ENCODE measurements around the gene SEMA6C. TPM values are rescaled to one million over a fixed set of nuclear protein-coding genes. Genes with fewer than 3 reads are reported as not detected.
A peak's percentile ranks its signal among the peaks of the same experiment; 100 is the strongest.

The SEMA6C gene
- total and polyA plus RNA-seq, 2 of the 13 experiments (the other 11 are each of a cell fraction or from before 2014, with no cell fraction given): 1.4 to 2.9 TPM

DNA sequence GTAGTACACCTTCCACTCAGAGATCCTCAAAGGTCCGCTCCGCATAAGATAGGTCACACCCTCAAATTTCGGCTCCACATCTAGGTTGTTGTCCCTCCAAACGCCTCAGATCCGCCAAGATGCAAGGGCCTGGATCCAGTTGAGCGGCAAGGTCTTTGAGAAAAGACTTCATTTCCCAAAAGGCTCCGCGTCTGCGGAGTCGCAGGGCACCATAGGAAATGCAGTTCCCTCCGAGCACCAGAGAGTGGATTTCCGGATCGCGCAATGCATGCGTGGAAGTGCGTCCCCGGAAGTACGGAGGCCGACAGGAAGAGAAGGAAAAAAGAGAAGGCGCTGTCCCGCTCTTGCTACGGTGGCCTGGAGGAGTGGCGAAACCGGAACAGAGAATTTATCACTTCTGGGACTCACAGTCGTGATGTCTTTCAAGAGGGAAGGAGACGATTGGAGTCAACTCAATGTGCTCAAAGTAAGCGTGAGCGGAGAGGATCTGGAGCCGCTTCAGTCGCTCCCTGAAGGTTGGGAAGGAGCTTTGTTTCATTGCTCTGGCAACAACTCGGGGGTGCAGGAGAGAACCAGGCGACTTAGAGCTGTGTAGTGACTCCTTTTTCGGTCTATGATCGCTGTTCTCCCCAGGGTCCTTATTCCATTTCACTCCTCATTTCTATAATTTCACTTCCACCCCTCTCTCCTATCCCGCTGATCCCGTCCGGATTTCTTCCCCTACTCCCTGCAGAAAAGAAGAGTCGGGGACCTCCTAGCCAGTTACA, 19.5 kb upstream of the SEMA6C start, which contains the start of the genes LYSMD1 and SCNM1 (continued):
- TF ChIP-seq, protein P1, sequence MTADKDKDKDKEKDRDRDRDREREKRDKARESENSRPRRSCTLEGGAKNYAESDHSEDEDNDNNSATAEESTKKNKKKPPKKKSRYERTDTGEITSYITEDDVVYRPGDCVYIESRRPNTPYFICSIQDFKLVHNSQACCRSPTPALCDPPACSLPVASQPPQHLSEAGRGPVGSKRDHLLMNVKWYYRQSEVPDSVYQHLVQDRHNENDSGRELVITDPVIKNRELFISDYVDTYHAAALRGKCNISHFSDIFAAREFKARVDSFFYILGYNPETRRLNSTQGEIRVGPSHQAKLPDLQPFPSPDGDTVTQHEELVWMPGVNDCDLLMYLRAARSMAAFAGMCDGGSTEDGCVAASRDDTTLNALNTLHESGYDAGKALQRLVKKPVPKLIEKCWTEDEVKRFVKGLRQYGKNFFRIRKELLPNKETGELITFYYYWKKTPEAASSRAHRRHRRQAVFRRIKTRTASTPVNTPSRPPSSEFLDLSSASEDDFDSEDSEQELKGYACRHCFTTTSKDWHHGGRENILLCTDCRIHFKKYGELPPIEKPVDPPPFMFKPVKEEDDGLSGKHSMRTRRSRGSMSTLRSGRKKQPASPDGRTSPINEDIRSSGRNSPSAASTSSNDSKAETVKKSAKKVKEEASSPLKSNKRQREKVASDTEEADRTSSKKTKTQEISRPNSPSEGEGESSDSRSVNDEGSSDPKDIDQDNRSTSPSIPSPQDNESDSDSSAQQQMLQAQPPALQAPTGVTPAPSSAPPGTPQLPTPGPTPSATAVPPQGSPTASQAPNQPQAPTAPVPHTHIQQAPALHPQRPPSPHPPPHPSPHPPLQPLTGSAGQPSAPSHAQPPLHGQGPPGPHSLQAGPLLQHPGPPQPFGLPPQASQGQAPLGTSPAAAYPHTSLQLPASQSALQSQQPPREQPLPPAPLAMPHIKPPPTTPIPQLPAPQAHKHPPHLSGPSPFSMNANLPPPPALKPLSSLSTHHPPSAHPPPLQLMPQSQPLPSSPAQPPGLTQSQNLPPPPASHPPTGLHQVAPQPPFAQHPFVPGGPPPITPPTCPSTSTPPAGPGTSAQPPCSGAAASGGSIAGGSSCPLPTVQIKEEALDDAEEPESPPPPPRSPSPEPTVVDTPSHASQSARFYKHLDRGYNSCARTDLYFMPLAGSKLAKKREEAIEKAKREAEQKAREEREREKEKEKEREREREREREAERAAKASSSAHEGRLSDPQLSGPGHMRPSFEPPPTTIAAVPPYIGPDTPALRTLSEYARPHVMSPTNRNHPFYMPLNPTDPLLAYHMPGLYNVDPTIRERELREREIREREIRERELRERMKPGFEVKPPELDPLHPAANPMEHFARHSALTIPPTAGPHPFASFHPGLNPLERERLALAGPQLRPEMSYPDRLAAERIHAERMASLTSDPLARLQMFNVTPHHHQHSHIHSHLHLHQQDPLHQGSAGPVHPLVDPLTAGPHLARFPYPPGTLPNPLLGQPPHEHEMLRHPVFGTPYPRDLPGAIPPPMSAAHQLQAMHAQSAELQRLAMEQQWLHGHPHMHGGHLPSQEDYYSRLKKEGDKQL (CRISPR knock-in tag; IDR thresholded peaks at IDR 0.05; ENCODE audit: low read depth): no peak
- TF ChIP-seq NCOA5 (CRISPR knock-in tag; IDR thresholded peaks at IDR 0.05): no peak
- no peak for TF ChIP-seq ZNF292 (CRISPR knock-in tag; IDR thresholded peaks at IDR 0.05; ENCODE audit: borderline replicate concordance, low read depth)
- TF ChIP-seq, protein P2, sequence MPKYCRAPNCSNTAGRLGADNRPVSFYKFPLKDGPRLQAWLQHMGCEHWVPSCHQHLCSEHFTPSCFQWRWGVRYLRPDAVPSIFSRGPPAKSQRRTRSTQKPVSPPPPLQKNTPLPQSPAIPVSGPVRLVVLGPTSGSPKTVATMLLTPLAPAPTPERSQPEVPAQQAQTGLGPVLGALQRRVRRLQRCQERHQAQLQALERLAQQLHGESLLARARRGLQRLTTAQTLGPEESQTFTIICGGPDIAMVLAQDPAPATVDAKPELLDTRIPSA (CRISPR knock-in tag; IDR thresholded peaks at IDR 0.05; ENCODE audit: borderline replicate concordance): no peak
- no peak for TF ChIP-seq NR3C1 (CRISPR knock-in tag; IDR thresholded peaks at IDR 0.05)
- TF ChIP-seq, protein P3, sequence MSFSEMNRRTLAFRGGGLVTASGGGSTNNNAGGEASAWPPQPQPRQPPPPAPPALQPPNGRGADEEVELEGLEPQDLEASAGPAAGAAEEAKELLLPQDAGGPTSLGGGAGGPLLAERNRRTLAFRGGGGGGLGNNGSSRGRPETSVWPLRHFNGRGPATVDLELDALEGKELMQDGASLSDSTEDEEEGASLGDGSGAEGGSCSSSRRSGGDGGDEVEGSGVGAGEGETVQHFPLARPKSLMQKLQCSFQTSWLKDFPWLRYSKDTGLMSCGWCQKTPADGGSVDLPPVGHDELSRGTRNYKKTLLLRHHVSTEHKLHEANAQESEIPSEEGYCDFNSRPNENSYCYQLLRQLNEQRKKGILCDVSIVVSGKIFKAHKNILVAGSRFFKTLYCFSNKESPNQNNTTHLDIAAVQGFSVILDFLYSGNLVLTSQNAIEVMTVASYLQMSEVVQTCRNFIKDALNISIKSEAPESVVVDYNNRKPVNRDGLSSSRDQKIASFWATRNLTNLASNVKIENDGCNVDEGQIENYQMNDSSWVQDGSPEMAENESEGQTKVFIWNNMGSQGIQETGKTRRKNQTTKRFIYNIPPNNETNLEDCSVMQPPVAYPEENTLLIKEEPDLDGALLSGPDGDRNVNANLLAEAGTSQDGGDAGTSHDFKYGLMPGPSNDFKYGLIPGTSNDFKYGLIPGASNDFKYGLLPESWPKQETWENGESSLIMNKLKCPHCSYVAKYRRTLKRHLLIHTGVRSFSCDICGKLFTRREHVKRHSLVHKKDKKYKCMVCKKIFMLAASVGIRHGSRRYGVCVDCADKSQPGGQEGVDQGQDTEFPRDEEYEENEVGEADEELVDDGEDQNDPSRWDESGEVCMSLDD (CRISPR knock-in tag; IDR thresholded peaks at IDR 0.05; ENCODE audit: borderline replicate concordance): no peak
- TF ChIP-seq BCL6 (CRISPR knock-in tag; IDR thresholded peaks at IDR 0.05): peak; percentile 17; the same call in 1 of the 2 replicates
- no peak for TF ChIP-seq ZFYVE20 (CRISPR knock-in tag; IDR thresholded peaks at IDR 0.05; ENCODE audit: borderline replicate concordance, low read depth)
- TF ChIP-seq ZNF446 (CRISPR knock-in tag; IDR thresholded peaks at IDR 0.05): no peak
- TF ChIP-seq, protein P4, sequence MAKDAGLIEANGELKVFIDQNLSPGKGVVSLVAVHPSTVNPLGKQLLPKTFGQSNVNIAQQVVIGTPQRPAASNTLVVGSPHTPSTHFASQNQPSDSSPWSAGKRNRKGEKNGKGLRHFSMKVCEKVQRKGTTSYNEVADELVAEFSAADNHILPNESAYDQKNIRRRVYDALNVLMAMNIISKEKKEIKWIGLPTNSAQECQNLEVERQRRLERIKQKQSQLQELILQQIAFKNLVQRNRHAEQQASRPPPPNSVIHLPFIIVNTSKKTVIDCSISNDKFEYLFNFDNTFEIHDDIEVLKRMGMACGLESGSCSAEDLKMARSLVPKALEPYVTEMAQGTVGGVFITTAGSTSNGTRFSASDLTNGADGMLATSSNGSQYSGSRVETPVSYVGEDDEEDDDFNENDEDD (CRISPR knock-in tag; IDR thresholded peaks at IDR 0.05; ENCODE audit: borderline replicate concordance): peak; percentile 76; the same call in 1 of the 2 replicates
- peak; percentile 56; the same call in 1 of the 2 replicates for TF ChIP-seq CEBPB (IDR thresholded peaks at IDR 0.05; ENCODE audit: borderline replicate concordance, low read depth, low read length)
- no peak for TF ChIP-seq TMF1 (CRISPR knock-in tag; IDR thresholded peaks at IDR 0.05; ENCODE audit: low read depth)
- peak; percentile 96 for TF ChIP-seq SIN3A (IDR thresholded peaks at IDR 0.05; ENCODE audit: borderline replicate concordance, low read depth, low read length)
- TF ChIP-seq SYNCRIP (IDR thresholded peaks at IDR 0.05; ENCODE audit: insufficient read depth, low read depth, low read length): no peak
- no peak for TF ChIP-seq IKZF4 (CRISPR knock-in tag; IDR thresholded peaks at IDR 0.05; ENCODE audit: borderline replicate concordance, low read depth, not compliant biosample characterization)
